Activated naive CD4-positive, alpha-beta T cell treated with anti-CD3 and anti-CD28 coated beads, Interleukin-2, amount 50 U/mL, for 72 hours (primary cell): ENCODE data around the gene SLC23A2. TPM values are rescaled to one million over a fixed set of nuclear protein-coding genes. Genes with fewer than 3 reads are reported as not detected.
A peak's percentile ranks its signal among the peaks of the same experiment; 100 is the strongest.
"Not testable (repeated sequence)": the region's sequence is repeated elsewhere in the genome, so short reads cannot be mapped to it uniquely, and the experiment has no call there.

Source experiments
- ATAC-seq, 2 donors: fragments of 150-1000 bp; cut with Tn5 transposase; 2 replicates each; pipeline ENCODE4 v1.10.0; 2021; ENCODE audit warnings: mild to moderate bottlenecking in 2 of 2, moderate library complexity in 2 of 2
- DNase-seq, 2 donors: peaks; one replicate each; pipeline ENCODE4 v3.0.0; 2021 to 2022; ENCODE audit warnings: low spot score in 2 of 2
- H3K27ac Mint-ChIP-seq, 2 donors: one replicate each; pipeline ENCODE4 v1.8.0; 2022; ENCODE audit warnings: mild to moderate bottlenecking in 2 of 2, mixed read lengths in 2 of 2
- H3K36me3 Mint-ChIP-seq, 2 donors: one replicate each; pipeline ENCODE4 v1.8.0; 2022; ENCODE audit warnings: mixed read lengths in 2 of 2
- H3K9me3 Mint-ChIP-seq, 2 donors: one replicate each; pipeline ENCODE4 v1.8.0; 2022; ENCODE audit warnings: mixed read lengths in 2 of 2
- total RNA-seq, 2 donors: library from RNA; stranded (reverse); gene quantifications; one replicate each; pipeline ENCODE4 v1.2.3, GENCODE V29; 2022

The SLC23A2 gene
- total RNA-seq, 2 donors from 2014 or later = 20.1 to 21.5 TPM

DNA sequence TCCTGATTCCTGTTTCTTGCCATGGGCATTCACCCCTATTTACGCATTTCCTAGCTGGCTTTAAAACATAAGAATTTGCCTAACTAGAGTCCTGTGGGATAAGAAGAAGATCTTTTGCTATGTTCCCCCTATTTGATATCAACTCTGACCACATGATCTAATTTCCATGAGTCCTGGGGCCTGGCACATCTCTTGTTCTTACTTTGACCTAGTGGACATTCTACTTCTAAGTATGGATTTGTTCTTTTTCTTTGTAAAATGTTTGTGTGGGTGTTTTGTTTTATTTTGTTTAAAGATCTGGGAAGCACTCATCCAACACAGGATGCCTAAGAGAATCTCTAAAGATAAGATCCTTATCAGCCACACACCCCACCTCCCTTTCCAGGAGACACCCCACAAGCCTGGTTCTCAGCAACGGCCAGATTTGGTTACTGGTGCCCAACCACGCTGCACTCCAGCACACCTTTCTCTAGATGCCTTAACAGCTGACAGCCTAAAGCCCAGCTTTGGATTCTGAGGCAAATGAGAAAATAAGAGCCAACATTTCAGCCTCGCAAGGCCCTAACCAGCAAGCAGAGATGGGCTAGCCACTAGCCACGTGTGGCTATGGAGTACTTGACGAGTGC, 74.7 kb downstream of the SLC23A2 start:
- no peak overlapping the region for H3K27ac Mint-ChIP-seq
- H3K9me3 Mint-ChIP-seq = no peaks in the 10 kb centered on the region
- ATAC-seq (no peak), DNase-seq (no peak)
- no peaks in the 10 kb centered on the region for H3K36me3 Mint-ChIP-seq

- Mint-ChIP-seq H3K36me3 (no peaks in the 10 kb centered on the region), H3K9me3 (no peaks in the 10 kb centered on the region), H3K27ac (peak overlapping the region in 1 of 2 donors; percentile 22)
- no peak for ATAC-seq
- DNase-seq = no peak
Measured at GRCh38 chr20:4925842-4926530, 75.3 kb downstream of the SLC23A2 start.

DNA sequence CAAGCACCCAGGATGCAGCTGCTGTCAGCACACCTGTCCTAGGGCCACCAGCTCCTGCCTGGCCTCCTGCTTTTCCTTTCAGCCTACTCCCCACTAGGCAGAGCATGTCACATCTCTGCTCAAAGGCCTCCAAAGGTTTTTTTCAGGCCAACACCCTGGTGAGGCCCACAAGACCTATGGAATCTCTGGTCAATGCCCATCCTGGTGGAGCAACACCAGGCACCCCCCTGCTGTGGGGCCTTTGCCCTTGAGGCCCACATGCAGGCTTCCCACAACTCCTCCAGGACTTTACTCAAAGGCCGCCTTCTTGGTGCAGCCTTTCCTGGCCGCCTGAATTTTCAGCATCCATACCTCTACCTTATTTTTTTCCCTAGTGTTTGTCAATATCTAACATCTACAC, 76.9 kb downstream of the SLC23A2 start:
- Mint-ChIP-seq H3K27ac (peak overlapping the region; percentile 57 to 68), H3K9me3 (no peaks in the 10 kb centered on the region), H3K36me3 (no peaks in the 10 kb centered on the region)

GRCh38 chr20:4924032-4924431, 77.3 kb downstream of the SLC23A2 start:
- ATAC-seq = no peak
- no peaks in the 10 kb centered on the region for H3K9me3 Mint-ChIP-seq
- no peak for DNase-seq
- H3K27ac Mint-ChIP-seq = peak overlapping the region; percentile 57 to 68
- H3K36me3 Mint-ChIP-seq = no peaks in the 10 kb centered on the region

More for the DNA sequence above, 76.9 kb downstream of the SLC23A2 start:
- ATAC-seq (no peak), DNase-seq (no peak)

DNA sequence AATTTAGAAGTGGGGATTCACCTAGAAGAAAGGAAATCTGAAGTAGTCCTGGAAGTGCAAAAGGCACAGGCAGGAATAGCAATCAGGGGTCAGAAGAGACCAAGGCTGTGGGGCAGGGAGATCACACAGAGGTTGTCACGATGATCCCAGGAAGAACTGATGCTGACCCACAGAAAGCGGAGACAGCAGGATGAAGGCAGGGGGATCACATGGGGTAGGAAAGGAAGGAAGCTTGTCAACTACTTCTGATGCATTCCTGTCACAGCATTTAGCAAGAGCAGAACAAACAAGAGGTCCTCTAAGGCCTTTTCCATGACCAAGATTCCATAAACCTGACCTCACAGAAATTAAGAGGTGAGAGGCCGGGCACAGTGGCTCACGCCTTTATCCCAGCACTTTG, 79.1 kb downstream of the SLC23A2 start:
- peak overlapping the region; percentile 48 to 69 for H3K27ac Mint-ChIP-seq
- DNase-seq (no peak), ATAC-seq (no peak)
- H3K36me3 Mint-ChIP-seq = no peaks in the 10 kb centered on the region
- H3K9me3 Mint-ChIP-seq = no peaks in the 10 kb centered on the region

GRCh38 chr20:4921271-4921670, 80.0 kb downstream of the SLC23A2 start:
- not testable (repeated sequence) for H3K9me3 Mint-ChIP-seq, ATAC-seq, H3K27ac Mint-ChIP-seq, H3K36me3 Mint-ChIP-seq, DNase-seq

DNA sequence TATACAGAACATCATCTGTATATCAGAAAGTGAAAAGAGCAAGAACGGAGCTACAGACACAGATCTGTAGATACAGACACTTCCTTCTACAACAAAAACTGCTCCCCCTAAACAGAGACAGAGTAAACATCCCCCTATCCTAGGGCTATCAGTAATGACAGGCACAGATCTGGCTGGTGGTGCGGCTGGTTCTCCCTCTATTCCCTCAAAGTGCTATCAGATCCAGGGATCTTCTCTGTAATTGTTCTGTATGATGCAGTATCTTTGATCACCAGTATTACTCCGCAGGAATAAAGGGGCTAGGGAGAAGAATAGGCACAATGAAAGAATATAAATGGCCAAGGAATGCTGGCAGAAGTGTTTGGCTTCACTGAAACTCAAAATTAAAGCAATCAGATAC, 80.7 kb downstream of the SLC23A2 start:
- H3K27ac Mint-ChIP-seq = no peak overlapping the region
- ATAC-seq = no peak
- H3K9me3 Mint-ChIP-seq = no peaks in the 10 kb centered on the region
- DNase-seq = no peak
- no peaks in the 10 kb centered on the region for H3K36me3 Mint-ChIP-seq

- ATAC-seq (no peak), DNase-seq (no peak)
- H3K9me3 Mint-ChIP-seq = no peaks in the 10 kb centered on the region
- no peaks in the 10 kb centered on the region for H3K36me3 Mint-ChIP-seq
- peak overlapping the region in 1 of 2 donors; percentile 30 for H3K27ac Mint-ChIP-seq
Measured at GRCh38 chr20:4920131-4920530, 81.2 kb downstream of the SLC23A2 start.

GRCh38 chr20:4919047-4919704, 82.1 kb downstream of the SLC23A2 start:
- Mint-ChIP-seq H3K27ac (peak overlapping the region in 1 of 2 donors; percentile 58), H3K9me3 (no peaks in the 10 kb centered on the region), H3K36me3 (no peaks in the 10 kb centered on the region)
- DNase-seq = no peak
- no peak for ATAC-seq

GRCh38 chr20:4918473-4918872, 82.8 kb downstream of the SLC23A2 start:
- no peaks in the 10 kb centered on the region for H3K9me3 Mint-ChIP-seq
- no peak for DNase-seq
- H3K27ac Mint-ChIP-seq = no peak overlapping the region

DNA sequence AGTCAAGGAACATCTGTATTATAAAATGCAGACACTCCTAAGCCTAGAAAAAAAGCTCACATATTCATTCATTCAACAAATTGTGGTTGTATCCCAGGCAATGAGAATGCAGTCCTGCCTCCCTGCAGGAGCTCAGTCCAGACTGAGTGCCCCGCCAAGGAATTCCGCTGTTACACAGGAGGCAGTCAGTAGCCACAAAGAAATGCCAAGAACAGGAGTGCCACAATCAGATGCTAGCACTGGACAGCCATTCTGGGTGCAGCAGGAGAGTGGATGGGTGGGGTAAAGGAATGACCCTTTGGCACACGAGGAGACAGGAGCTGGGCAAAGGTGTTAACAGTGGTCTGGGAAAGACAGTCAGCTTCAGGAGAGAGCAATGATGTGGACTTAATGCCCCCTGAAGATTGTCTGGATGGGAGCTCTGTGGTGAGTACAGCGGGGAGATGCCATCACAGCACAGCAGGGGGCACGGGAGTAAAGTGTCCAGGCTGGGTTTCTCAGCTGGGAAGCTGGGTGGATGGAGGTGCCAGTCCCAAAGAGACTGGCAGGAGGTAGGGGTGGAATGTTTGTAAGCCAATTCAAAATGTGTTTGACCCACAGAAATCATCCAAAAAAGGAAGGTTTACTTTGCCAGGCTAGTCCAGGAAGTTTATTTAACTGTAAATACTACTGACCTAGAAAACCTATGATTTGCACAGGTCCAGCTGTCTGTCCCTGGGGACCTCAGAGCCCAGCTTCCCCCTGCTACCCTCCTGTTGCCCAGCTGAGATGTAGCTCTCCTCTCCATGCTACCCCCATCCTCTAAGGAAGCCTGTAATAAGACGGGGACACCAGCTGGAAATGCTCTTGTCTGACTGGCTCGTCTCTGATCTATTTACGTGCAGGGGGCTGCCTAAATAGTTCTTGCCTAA, 84.1 kb downstream of the SLC23A2 start:
- ATAC-seq = no peak
- DNase-seq = no peak
- Mint-ChIP-seq H3K27ac (peak overlapping the region in 1 of 2 donors; percentile 63), H3K9me3 (no peaks in the 10 kb centered on the region), H3K36me3 (peaks cover 0 to 5% of the 10 kb centered on the region in 2 donors)

More at GRCh38 chr20:4918473-4918872, 82.8 kb downstream of the SLC23A2 start:
- no peak for ATAC-seq
- H3K36me3 Mint-ChIP-seq = no peaks in the 10 kb centered on the region

DNA sequence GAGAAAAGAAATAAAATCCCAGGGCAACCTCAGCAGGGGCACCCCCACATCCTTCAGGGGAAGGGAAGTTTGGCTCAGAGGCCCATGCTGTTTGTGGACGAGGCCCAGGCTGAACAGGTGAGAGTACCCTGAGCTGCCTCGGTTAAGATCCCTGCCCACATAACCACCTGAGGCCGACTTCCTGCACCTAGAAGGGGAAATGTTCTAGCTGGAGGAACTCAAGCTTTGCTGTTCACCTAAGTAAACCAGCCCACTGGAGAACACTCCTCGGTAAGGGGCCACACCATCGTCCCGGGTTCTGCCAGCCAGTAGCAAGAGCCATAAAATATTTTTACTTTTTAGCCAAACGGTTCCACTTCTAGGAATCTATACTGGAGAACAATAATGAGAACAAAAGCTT, 88.2 kb downstream of the SLC23A2 start:
- DNase-seq (no peak), ATAC-seq (no peak)
- peaks cover 0 to 8% of the 10 kb centered on the region in 2 donors for H3K36me3 Mint-ChIP-seq
- no peaks in the 10 kb centered on the region for H3K9me3 Mint-ChIP-seq
- H3K27ac Mint-ChIP-seq = no peak overlapping the region

DNA sequence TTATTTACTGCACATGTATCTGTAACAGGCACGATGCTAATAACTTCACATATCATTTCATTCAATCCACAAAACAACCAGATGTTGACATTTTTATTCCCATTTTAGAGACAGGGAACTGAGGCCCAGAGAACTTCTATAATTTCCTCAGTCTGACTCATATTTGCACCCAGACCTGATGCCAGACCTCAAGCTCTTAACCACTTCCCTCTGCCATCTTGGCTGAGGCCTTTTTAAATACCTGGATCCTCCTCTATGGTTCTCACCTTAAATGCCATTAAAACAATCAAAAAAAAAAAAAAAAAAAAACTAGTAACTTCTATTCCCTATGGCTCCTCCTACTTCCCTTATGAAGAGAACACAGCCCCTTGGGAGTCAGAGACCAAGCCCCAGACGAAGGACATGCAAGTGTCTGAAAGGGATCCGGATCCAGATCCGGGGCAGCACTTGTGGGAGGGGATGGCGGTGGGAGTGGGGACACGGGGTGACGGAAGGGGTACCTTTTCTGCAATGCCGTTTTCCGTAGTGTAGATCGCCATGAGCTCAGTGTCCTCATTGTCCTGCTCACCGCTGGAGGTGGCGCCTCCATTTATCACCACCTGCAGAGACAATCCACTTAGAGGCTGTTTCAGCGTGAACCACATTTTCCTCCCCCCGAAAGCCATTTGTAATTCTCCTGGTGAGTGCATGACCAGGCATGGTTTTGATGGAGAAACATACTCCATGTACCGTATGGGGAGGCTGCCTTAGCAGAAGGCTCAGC, 88.7 kb downstream of the SLC23A2 start:
- Mint-ChIP-seq H3K9me3 (no peaks in the 10 kb centered on the region), H3K27ac (peak overlapping the region in 1 of 2 donors; percentile 60), H3K36me3 (peaks cover 0 to 8% of the 10 kb centered on the region in 2 donors)
- DNase-seq (no peak), ATAC-seq (peak in 1 of 2 donors; percentile 64)

GRCh38 chr20:4910951-4911350, 90.4 kb downstream of the SLC23A2 start:
- Mint-ChIP-seq H3K36me3 (peaks cover 0 to 12% of the 10 kb centered on the region in 2 donors), H3K9me3 (no peaks in the 10 kb centered on the region), H3K27ac (peak overlapping the region in 1 of 2 donors; percentile 33)
- DNase-seq (no peak), ATAC-seq (no peak)

GRCh38 chr20:4905613-4906012, 95.7 kb downstream of the SLC23A2 start:
- no peak for DNase-seq
- no peak for ATAC-seq
- Mint-ChIP-seq H3K9me3 (no peaks in the 10 kb centered on the region), H3K36me3 (peaks cover 0 to 4% of the 10 kb centered on the region in 2 donors), H3K27ac (no peak overlapping the region)

GRCh38 chr20:4905195-4905594, 96.1 kb downstream of the SLC23A2 start:
- Mint-ChIP-seq H3K27ac (no peak overlapping the region), H3K36me3 (peaks cover 0 to 4% of the 10 kb centered on the region in 2 donors), H3K9me3 (no peaks in the 10 kb centered on the region)
- ATAC-seq (no peak), DNase-seq (no peak)
